ENCODE data around the gene MLANA.

Gene MLANA

GRCh38 chr9:5871785-5872184, 18.9 kb upstream of the MLANA start:
- Histone ChIP-seq H3K9ac (no peak overlapping the region), H3K4me3 (ENCODE audit: low read depth, low read length) (no peak overlapping the region), H3K79me2 (no peaks in the 10 kb centered on the region), H3K9me3 (ENCODE audit: control insufficient read depth, low read length) (no peaks in the 10 kb centered on the region), H3K36me3 (ENCODE audit: control insufficient read depth, insufficient read depth, low read length) (no peaks in the 10 kb centered on the region), H3K4me1 (peaks cover 3% of the 10 kb centered on the region), H2AFZ (peak overlapping the region; percentile 52), H3K4me2 (ENCODE audit: low read length) (no peak overlapping the region), H3K27me3 (ENCODE audit: control insufficient read depth, insufficient read depth, low read length) (no peaks in the 10 kb centered on the region), H3K27ac (no peak overlapping the region)
- TF ChIP-seq CTCF (IDR thresholded peaks at IDR 0.05), result no peak

- no peak overlapping the region for H3K27ac ChIP-seq
- H3K9me3 ChIP-seq (ENCODE audit: control insufficient read depth, low read length), result no peaks in the 10 kb centered on the region
- H3K4me2 ChIP-seq (ENCODE audit: low read length), result no peak overlapping the region
- no peaks in the 10 kb centered on the region for H3K27me3 ChIP-seq (ENCODE audit: control insufficient read depth, insufficient read depth, low read length)
- no peaks in the 10 kb centered on the region for H3K36me3 ChIP-seq (ENCODE audit: control insufficient read depth, insufficient read depth, low read length)
- peaks cover 3% of the 10 kb centered on the region for H3K4me1 ChIP-seq
- no peak overlapping the region for H3K4me3 ChIP-seq (ENCODE audit: low read depth, low read length)
- H3K79me2 ChIP-seq, result no peaks in the 10 kb centered on the region
- H2AFZ ChIP-seq, result no peak overlapping the region
- no peak overlapping the region for H3K9ac ChIP-seq
- no peak for TF ChIP-seq CTCF (IDR thresholded peaks at IDR 0.05)
Observed at GRCh38 chr9:5872511-5872910, 18.2 kb upstream of the MLANA start.

- H3K4me3 ChIP-seq (ENCODE audit: low read depth, low read length), result no peak overlapping the region
- H3K27me3 ChIP-seq (ENCODE audit: control insufficient read depth, insufficient read depth, low read length), result no peaks in the 10 kb centered on the region
- no peak overlapping the region for H2AFZ ChIP-seq
- no peak overlapping the region for H3K9ac ChIP-seq
- H3K4me2 ChIP-seq (ENCODE audit: low read length), result no peak overlapping the region
- H3K79me2 ChIP-seq, result no peaks in the 10 kb centered on the region
- H3K4me1 ChIP-seq, result peaks cover 3% of the 10 kb centered on the region
- TF ChIP-seq CTCF (IDR thresholded peaks at IDR 0.05), result no peak
- H3K36me3 ChIP-seq (ENCODE audit: control insufficient read depth, insufficient read depth, low read length), result no peaks in the 10 kb centered on the region
- H3K9me3 ChIP-seq (ENCODE audit: control insufficient read depth, low read length), result no peaks in the 10 kb centered on the region
- H3K27ac ChIP-seq, result no peak overlapping the region
Observed at GRCh38 chr9:5873439-5873838, 17.2 kb upstream of the MLANA start.

- H2AFZ ChIP-seq, result no peak overlapping the region
- peaks cover 3% of the 10 kb centered on the region for H3K4me1 ChIP-seq
- no peaks in the 10 kb centered on the region for H3K79me2 ChIP-seq
- TF ChIP-seq CTCF (IDR thresholded peaks at IDR 0.05), result no peak
- H3K9me3 ChIP-seq (ENCODE audit: control insufficient read depth, low read length), result no peaks in the 10 kb centered on the region
- H3K27me3 ChIP-seq (ENCODE audit: control insufficient read depth, insufficient read depth, low read length), result no peaks in the 10 kb centered on the region
- no peak overlapping the region for H3K4me3 ChIP-seq (ENCODE audit: low read depth, low read length)
- no peaks in the 10 kb centered on the region for H3K36me3 ChIP-seq (ENCODE audit: control insufficient read depth, insufficient read depth, low read length)
- H3K9ac ChIP-seq, result no peak overlapping the region
- no peak overlapping the region for H3K27ac ChIP-seq
- H3K4me2 ChIP-seq (ENCODE audit: low read length), result no peak overlapping the region
Observed at GRCh38 chr9:5874048-5874447, 16.6 kb upstream of the MLANA start.

GRCh38 chr9:5876026-5876425, 14.7 kb upstream of the MLANA start:
- no peaks in the 10 kb centered on the region for H3K36me3 ChIP-seq (ENCODE audit: control insufficient read depth, insufficient read depth, low read length)
- no peak overlapping the region for H3K27ac ChIP-seq
- no peaks in the 10 kb centered on the region for H3K27me3 ChIP-seq (ENCODE audit: control insufficient read depth, insufficient read depth, low read length)
- no peak for TF ChIP-seq CTCF (IDR thresholded peaks at IDR 0.05)
- H2AFZ ChIP-seq, result no peak overlapping the region
- peaks cover 4% of the 10 kb centered on the region for H3K4me1 ChIP-seq
- no peaks in the 10 kb centered on the region for H3K79me2 ChIP-seq
- H3K4me2 ChIP-seq (ENCODE audit: low read length), result no peak overlapping the region
- H3K9me3 ChIP-seq (ENCODE audit: control insufficient read depth, low read length), result no peaks in the 10 kb centered on the region
- no peak overlapping the region for H3K4me3 ChIP-seq (ENCODE audit: low read depth, low read length)
- no peak overlapping the region for H3K9ac ChIP-seq
